Neural cell (in vitro differentiated cells): ENCODE results near the gene SYNC. TPM values are rescaled to one million over a fixed set of nuclear protein-coding genes. Genes with fewer than 3 reads are reported as not detected.

Experiments
- H2AFZ ChIP-seq: fragments of 200-600, 300-800 bp; sonication (generic), shearing (Covaris generic); 2 replicates; pipeline ENCODE4 v1.6.0; 2014; ENCODE audit warnings: low read depth, mild to moderate bottlenecking, antibody characterized with exemption, low read length, moderate library complexity
- H3F3A ChIP-seq: fragments of 200-600 bp; shearing (Covaris generic); 2 replicates; pipeline ENCODE4 v1.6.1; 2016; ENCODE audit warnings: mild to moderate bottlenecking, moderate library complexity, mixed read lengths, antibody characterized with exemption, low read length; ENCODE audit not compliant: insufficient read depth, poor library complexity, severe bottlenecking
- H3K27ac ChIP-seq: fragments of 200-600, 300-800 bp; sonication (generic), shearing (Covaris generic); 2 replicates; pipeline ENCODE4 v1.5.1; 2014; ENCODE audit warnings: mild to moderate bottlenecking, low read length, moderate library complexity
- H3K27me3 ChIP-seq: fragments of 300-800, 200-600 bp; sonication (generic), shearing (Covaris generic); 2 replicates; pipeline ENCODE4 v1.6.0; 2014; ENCODE audit warnings: mild to moderate bottlenecking, low read depth, low read length, moderate library complexity; ENCODE audit not compliant: insufficient read depth
- H3K36me3 ChIP-seq: fragments of 300-800, 200-600 bp; sonication (generic), shearing (Covaris generic); 2 replicates; pipeline ENCODE4 v1.5.1; 2014; ENCODE audit warnings: mild to moderate bottlenecking, antibody characterized with exemption, low read length, moderate library complexity; ENCODE audit not compliant: insufficient read depth
- H3K4me2 ChIP-seq: fragments of 300-800, 200-600 bp; sonication (generic), shearing (Covaris generic); 2 replicates; pipeline ENCODE4 v1.6.0; 2014; ENCODE audit warnings: mild to moderate bottlenecking, low read length
- H3K4me3 ChIP-seq: fragments of 300-800, 200-600 bp; sonication (generic), shearing (Covaris generic); 2 replicates; pipeline ENCODE4 v1.5.1; 2014; ENCODE audit warnings: mild to moderate bottlenecking, low read length, moderate library complexity
- H3K79me2 ChIP-seq: fragments of 200-600 bp; shearing (Covaris generic); replicated peaks from 2 replicates; pipeline ENCODE4 v1.6.0; 2014; ENCODE audit warnings: mild to moderate bottlenecking, low read length, moderate library complexity; ENCODE audit not compliant: insufficient read depth
- H3K9ac ChIP-seq: fragments of 300-800, 200-600 bp; sonication (generic), shearing (Covaris generic); 2 replicates; pipeline ENCODE4 v1.6.1; 2016; ENCODE audit warnings: mild to moderate bottlenecking, low read length, mixed read lengths
- H3K9me2 ChIP-seq: fragments of 200-600 bp; shearing (Covaris generic); 2 replicates; pipeline ENCODE4 v1.6.1; 2016; ENCODE audit warnings: mild to moderate bottlenecking, low read length, mixed read lengths; ENCODE audit not compliant: insufficient read depth
- H3K9me3 ChIP-seq: fragments of 200-600, 300-800 bp; sonication (generic), shearing (Covaris generic); 2 replicates; pipeline ENCODE4 v1.6.1; 2016; ENCODE audit warnings: mild to moderate bottlenecking, mixed run types, low read length, moderate library complexity, mixed read lengths
- H4K20me1 ChIP-seq: fragments of 200-600 bp; shearing (Covaris generic); 2 replicates; pipeline ENCODE4 v1.6.1; 2016; ENCODE audit warnings: mild to moderate bottlenecking, mixed run types; ENCODE audit not compliant: insufficient read depth
- EP300 ChIP-seq: fragments of 450-650 bp; conservative IDR thresholded peaks from 2 replicates; pipeline ENCODE4 v1.6.1; 2014; ENCODE audit warnings: antibody characterized with exemption, mild to moderate bottlenecking, moderate library complexity; ENCODE audit not compliant: poor library complexity, severe bottlenecking
- EZH2 ChIP-seq: fragments of 200-600, 300-800 bp; shearing (Covaris generic), sonication (generic); IDR thresholded peaks from 2 replicates; pipeline ENCODE4 v1.6.1; 2014; ENCODE audit warnings: antibody characterized with exemption, low read length, borderline replicate concordance, mild to moderate bottlenecking; ENCODE audit not compliant: insufficient read depth, poor library complexity, severe bottlenecking
- POLR2AphosphoS5 ChIP-seq: IDR thresholded peaks from 2 replicates; pipeline ENCODE4 v1.6.1; 2012
- RAD21 ChIP-seq: fragments of 450-650 bp; conservative IDR thresholded peaks from 2 replicates; pipeline ENCODE4 v1.6.1; 2014; ENCODE audit warnings: antibody characterized with exemption, mild to moderate bottlenecking, moderate library complexity
- TAF1 ChIP-seq: IDR thresholded peaks from 2 replicates; pipeline ENCODE4 v1.6.1; 2012; ENCODE audit warnings: low read depth
- polyA plus RNA-seq: library from polyadenylated mRNA; depleted of rRNA; stranded (reverse); fragments of >200 nt; gene quantifications from 2 replicates; pipeline ENCODE4 v1.2.3, GENCODE V29; 2014
- TF ChIP-seq, protein P1 (sequence below): fragments of 450-650 bp; IDR thresholded peaks from 2 replicates; pipeline ENCODE4 v1.5.1; 2014; ENCODE audit warnings: antibody characterized with exemption, mild to moderate bottlenecking, moderate library complexity; ENCODE audit not compliant: poor library complexity, severe bottlenecking
- TF ChIP-seq, protein P2 (sequence below): IDR thresholded peaks from 2 replicates; pipeline ENCODE4 v1.6.1; 2012; ENCODE audit warnings: borderline replicate concordance

Gene SYNC
- polyA plus RNA-seq, 1 donor from 2014 or later: not detected

DNA sequence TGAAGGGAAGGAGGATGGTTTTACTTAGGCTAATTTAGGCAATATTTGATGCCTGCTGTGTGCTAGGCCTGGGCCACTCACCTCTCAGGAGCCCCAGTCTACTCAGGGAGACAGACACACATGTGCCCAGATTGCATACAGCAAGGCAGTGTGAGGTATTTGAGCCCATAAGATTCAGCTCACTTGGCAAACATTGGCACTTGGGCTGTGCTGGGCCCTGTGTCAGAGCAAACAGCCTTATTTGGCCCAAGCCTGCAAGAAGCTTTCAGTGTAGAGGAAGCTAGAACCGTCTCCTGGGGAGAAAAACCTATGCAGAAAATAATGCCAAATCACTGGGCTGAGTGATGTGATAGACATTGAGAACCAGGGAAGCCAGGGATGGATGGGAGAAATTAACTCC lies 3.9 kb upstream of the SYNC start:
- H3K4me2 ChIP-seq: no peak overlapping the region
- H2AFZ ChIP-seq: no peak overlapping the region
- H3K9me3 ChIP-seq: no peaks in the 10 kb centered on the region
- no peak overlapping the region for H3K9ac ChIP-seq
- no peaks in the 10 kb centered on the region for H3K9me2 ChIP-seq
- H4K20me1 ChIP-seq: no peaks in the 10 kb centered on the region
- no peak for TF ChIP-seq TAF1
- TF ChIP-seq, protein P1, sequence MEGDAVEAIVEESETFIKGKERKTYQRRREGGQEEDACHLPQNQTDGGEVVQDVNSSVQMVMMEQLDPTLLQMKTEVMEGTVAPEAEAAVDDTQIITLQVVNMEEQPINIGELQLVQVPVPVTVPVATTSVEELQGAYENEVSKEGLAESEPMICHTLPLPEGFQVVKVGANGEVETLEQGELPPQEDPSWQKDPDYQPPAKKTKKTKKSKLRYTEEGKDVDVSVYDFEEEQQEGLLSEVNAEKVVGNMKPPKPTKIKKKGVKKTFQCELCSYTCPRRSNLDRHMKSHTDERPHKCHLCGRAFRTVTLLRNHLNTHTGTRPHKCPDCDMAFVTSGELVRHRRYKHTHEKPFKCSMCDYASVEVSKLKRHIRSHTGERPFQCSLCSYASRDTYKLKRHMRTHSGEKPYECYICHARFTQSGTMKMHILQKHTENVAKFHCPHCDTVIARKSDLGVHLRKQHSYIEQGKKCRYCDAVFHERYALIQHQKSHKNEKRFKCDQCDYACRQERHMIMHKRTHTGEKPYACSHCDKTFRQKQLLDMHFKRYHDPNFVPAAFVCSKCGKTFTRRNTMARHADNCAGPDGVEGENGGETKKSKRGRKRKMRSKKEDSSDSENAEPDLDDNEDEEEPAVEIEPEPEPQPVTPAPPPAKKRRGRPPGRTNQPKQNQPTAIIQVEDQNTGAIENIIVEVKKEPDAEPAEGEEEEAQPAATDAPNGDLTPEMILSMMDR: no peak
- H3F3A ChIP-seq: no peaks in the 10 kb centered on the region
- H3K79me2 ChIP-seq: no peaks in the 10 kb centered on the region
- H3K4me3 ChIP-seq: no peak overlapping the region
- no peaks in the 10 kb centered on the region for H3K36me3 ChIP-seq
- H3K27me3 ChIP-seq: peaks cover 25% of the 10 kb centered on the region
- H3K27ac ChIP-seq: no peak overlapping the region

GRCh38 chr1:32705516-32705915 lies 2.9 kb upstream of the SYNC start:
- H3K4me2 ChIP-seq: no peak overlapping the region
- H3K79me2 ChIP-seq: no peaks in the 10 kb centered on the region
- H2AFZ ChIP-seq: no peak overlapping the region

GRCh38 chr1:32703479-32704291 lies 1.1 kb upstream of the SYNC start:
- H2AFZ ChIP-seq: no peak overlapping the region
- H3K27ac ChIP-seq: no peak overlapping the region
- no peaks in the 10 kb centered on the region for H3K9me3 ChIP-seq
- no peak overlapping the region for H3K4me2 ChIP-seq
- no peaks in the 10 kb centered on the region for H3K36me3 ChIP-seq
- no peaks in the 10 kb centered on the region for H3F3A ChIP-seq
- no peak overlapping the region for H3K4me3 ChIP-seq
- no peaks in the 10 kb centered on the region for H4K20me1 ChIP-seq
- no peaks in the 10 kb centered on the region for H3K9me2 ChIP-seq
- H3K79me2 ChIP-seq: no peaks in the 10 kb centered on the region
- H3K27me3 ChIP-seq: peaks cover 30% of the 10 kb centered on the region
- no peak overlapping the region for H3K9ac ChIP-seq
- TF ChIP-seq TAF1 (no peak), POLR2AphosphoS5 (no peak), EZH2 (no peak), EP300 (no peak), RAD21 (no peak)
- TF ChIP-seq, protein P2, sequence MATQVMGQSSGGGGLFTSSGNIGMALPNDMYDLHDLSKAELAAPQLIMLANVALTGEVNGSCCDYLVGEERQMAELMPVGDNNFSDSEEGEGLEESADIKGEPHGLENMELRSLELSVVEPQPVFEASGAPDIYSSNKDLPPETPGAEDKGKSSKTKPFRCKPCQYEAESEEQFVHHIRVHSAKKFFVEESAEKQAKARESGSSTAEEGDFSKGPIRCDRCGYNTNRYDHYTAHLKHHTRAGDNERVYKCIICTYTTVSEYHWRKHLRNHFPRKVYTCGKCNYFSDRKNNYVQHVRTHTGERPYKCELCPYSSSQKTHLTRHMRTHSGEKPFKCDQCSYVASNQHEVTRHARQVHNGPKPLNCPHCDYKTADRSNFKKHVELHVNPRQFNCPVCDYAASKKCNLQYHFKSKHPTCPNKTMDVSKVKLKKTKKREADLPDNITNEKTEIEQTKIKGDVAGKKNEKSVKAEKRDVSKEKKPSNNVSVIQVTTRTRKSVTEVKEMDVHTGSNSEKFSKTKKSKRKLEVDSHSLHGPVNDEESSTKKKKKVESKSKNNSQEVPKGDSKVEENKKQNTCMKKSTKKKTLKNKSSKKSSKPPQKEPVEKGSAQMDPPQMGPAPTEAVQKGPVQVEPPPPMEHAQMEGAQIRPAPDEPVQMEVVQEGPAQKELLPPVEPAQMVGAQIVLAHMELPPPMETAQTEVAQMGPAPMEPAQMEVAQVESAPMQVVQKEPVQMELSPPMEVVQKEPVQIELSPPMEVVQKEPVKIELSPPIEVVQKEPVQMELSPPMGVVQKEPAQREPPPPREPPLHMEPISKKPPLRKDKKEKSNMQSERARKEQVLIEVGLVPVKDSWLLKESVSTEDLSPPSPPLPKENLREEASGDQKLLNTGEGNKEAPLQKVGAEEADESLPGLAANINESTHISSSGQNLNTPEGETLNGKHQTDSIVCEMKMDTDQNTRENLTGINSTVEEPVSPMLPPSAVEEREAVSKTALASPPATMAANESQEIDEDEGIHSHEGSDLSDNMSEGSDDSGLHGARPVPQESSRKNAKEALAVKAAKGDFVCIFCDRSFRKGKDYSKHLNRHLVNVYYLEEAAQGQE: no peak
- TF ChIP-seq, protein P1: no peak

More at GRCh38 chr1:32705516-32705915, 2.9 kb upstream of the SYNC start:
- Histone ChIP-seq H3K9ac (no peak overlapping the region), H3K27ac (no peak overlapping the region), H3K9me3 (no peaks in the 10 kb centered on the region), H3K4me3 (no peak overlapping the region), H4K20me1 (no peaks in the 10 kb centered on the region), H3F3A (no peaks in the 10 kb centered on the region), H3K9me2 (no peaks in the 10 kb centered on the region), H3K27me3 (peaks cover 30% of the 10 kb centered on the region), H3K36me3 (no peaks in the 10 kb centered on the region)
- TF ChIP-seq, protein P2: no peak
- no peak for TF ChIP-seq RAD21
- TF ChIP-seq POLR2AphosphoS5: no peak
